VCaP (cell line): ENCODE data around the gene SLC6A13.
"Not testable (repeated sequence)": the region's sequence is repeated elsewhere in the genome, so short reads cannot be mapped to it uniquely, and the experiment has no call there.

Experiments
- H3K27ac ChIP-seq: fragments of 450-650 bp; 2 replicates; pipeline ENCODE4 v1.5.1; 2017
- CTCF ChIP-seq: fragments of 450-650 bp; conservative IDR thresholded peaks from 2 replicates; pipeline ENCODE4 v1.5.1; 2017; ENCODE audit warnings: mild to moderate bottlenecking, moderate library complexity

SLC6A13 gene

DNA sequence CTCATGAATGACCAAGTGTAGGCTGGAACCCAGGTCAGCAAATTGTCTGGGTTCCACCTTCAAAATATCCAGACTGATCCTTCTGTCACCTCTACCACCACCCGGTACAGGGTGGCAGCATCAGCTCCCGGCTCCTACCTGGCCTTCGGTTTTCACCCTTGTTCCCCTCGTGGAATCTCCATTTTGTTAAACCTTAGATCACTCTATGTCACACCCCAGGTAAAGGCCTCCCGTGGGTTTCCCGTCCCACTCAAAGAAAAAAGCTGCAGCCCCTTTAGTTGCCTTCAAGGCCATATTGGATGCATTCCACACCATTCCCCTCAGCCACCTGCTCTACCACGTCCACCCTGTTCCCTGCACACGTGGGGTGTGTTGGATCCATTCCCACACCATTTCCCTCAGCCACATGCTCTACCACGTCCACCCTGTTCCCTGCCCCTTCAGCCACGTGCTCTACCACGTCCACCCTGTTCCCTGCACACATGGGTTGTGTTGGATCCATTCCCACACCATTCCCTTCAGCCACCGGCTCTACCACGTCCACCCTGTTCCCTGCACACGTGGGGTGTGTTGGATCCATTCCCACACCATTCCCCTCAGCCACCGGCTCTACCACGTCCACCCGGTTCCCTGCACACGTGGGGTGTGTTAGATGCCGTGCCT is 23.8 kb downstream of the SLC6A13 start:
- no peak for TF ChIP-seq CTCF
- H3K27ac ChIP-seq: no peak overlapping the region

GRCh38 chr12:238116-238515 is 24.5 kb downstream of the SLC6A13 start:
- H3K27ac ChIP-seq: no peak overlapping the region
- TF ChIP-seq CTCF: no peak

GRCh38 chr12:237026-237815 is 25.4 kb downstream of the SLC6A13 start:
- H3K27ac ChIP-seq: no peak overlapping the region
- no peak for TF ChIP-seq CTCF

- no peak for TF ChIP-seq CTCF
- no peak overlapping the region for H3K27ac ChIP-seq
These were observed 26.2 kb downstream of the SLC6A13 start for GRCh38 chr12:236445-236844.

- H3K27ac ChIP-seq: not testable (repeated sequence)
These were observed 26.7 kb downstream of the SLC6A13 start for GRCh38 chr12:235967-236366.

GRCh38 chr12:234891-235415 is 27.7 kb downstream of the SLC6A13 start:
- TF ChIP-seq CTCF: no peak
- no peak overlapping the region for H3K27ac ChIP-seq

DNA sequence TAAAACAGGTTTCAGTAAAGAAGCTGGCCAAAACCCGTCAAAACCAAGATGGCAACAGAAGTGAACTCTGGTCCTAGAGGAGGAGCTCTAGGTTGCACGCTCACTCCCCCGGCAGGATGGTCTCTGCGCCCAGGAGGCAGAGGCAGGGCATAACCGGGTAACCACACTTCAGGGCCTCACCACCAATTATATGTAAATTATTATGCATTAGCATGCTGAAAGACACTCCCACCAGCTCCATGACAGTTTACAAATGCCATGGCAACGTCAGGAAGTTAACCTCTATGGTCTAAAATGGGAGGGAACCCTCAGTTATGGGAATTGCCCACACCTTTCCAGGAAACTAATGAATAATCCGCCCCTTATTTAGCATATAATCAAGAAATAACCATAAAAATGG is 28.6 kb downstream of the SLC6A13 start:
- H3K27ac ChIP-seq: no peak overlapping the region
- no peak for TF ChIP-seq CTCF

- no peak for TF ChIP-seq CTCF
- H3K27ac ChIP-seq: no peak overlapping the region
These were observed 29.0 kb downstream of the SLC6A13 start for GRCh38 chr12:233615-233968.
